Right lobe of liver (tissue), 4 donors: Measurements from ENCODE around the gene FOXA2.

Experiments
- CTCF ChIP-seq, 4 donors: fragments of 200-600 bp in 3 of 4; fragments of 450-650 bp in 1 of 4; IDR thresholded peaks; one replicate each; pipeline versions ENCODE4 v1.5.1 to v1.8.0; 2016 to 2022; ENCODE audit warnings: antibody characterized with exemption in 4 of 4, mild to moderate bottlenecking in 2 of 4
- POLR2A ChIP-seq: fragments of 450-650 bp; IDR thresholded peaks from one replicate; pipeline ENCODE4 v1.6.1; 2017; ENCODE audit warnings: antibody characterized with exemption, mild to moderate bottlenecking
- donor health status: DM: no; HTN: no; CAD: no.
- donor health status: DM: no; HTN: no; CAD: no.
- donor health status: DM: no; HTN: yes; CAD: no.

GRCh38 chr20:22540832-22541231, 43.5 kb downstream of the FOXA2 start:
- TF ChIP-seq CTCF (IDR thresholded peaks at IDR 0.05) (no peak), POLR2A (no peak)
